ENCODE results near the gene NUDT12.
A peak's percentile ranks its signal among the peaks of the same experiment; 100 is the strongest.

Gene NUDT12

GRCh38 chr5:103562453-103563157, at the start of gene NUDT12:
Gene NUDT12, minus strand, starts transcription at chr5:103562789. Its CDS starts 2,541 bp downstream, at chr5:103560248.
- DNase-seq (ENCODE audit: low spot score) = peak; percentile 76

DNA sequence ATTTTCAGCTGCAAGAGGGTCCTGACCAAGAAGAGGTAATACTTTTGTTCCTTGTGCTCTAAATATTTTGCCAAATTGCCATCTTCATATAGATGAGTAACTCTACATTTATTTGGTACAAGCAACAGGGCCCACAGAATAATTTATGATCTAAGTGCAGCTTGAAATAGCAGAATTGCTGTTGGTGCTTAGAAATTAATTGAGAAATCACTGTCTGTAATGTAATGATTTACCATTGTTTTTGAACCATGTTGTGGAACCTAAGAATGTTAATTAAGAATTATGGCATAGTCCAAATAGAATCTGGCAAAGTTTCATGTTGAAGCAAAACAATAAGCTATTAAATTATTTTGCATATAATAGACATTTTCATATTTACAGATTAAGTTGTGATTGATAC, 44.8 kb upstream of the NUDT12 start:
- no peak for DNase-seq (ENCODE audit: low spot score)

DNA sequence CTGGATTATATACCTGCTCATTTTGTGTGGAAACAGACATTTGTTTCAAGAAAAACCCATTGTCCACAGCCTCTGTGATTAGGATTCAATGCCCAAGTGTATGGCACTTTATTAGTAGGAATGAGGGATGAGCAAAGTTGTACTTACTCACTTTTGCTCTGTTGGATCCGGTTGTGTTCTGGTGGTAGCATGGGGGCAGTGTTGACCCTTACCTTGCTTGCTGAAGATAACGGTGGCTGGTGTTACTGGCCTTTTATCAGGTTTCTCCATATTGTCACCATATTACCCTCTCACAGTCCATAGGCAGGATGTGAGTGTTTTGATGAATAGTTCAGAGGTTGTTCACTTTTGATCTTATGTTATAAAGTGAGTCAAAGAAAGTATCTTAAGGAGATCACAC, 42.7 kb upstream of the NUDT12 start:
- no peak for DNase-seq (ENCODE audit: low spot score)

GRCh38 chr5:103602438-103602837, 39.8 kb upstream of the NUDT12 start:
- DNase-seq (ENCODE audit: low spot score) = no peak

- DNase-seq (ENCODE audit: low spot score) = no peak
Observed at GRCh38 chr5:103601314-103601713, 38.7 kb upstream of the NUDT12 start.

DNA sequence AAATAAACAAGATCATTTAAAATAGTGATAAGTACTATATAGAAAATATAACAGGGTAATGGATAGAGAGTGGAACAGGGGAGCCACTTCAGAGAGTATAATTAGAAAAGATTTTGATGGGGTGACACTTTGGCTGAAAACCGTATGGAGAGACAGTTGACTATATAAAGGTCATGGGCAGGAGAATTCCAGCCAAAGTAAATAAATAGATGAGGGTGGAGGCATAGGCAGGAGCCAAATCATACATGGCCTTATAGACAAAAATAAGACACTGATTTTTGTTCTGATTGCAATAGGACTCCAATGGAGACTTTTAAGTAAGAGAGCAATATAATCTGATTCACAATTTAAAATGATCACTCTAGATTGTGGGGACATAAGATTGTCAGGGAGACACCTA, 37.5 kb upstream of the NUDT12 start:
- no peak for DNase-seq (ENCODE audit: low spot score)

DNA sequence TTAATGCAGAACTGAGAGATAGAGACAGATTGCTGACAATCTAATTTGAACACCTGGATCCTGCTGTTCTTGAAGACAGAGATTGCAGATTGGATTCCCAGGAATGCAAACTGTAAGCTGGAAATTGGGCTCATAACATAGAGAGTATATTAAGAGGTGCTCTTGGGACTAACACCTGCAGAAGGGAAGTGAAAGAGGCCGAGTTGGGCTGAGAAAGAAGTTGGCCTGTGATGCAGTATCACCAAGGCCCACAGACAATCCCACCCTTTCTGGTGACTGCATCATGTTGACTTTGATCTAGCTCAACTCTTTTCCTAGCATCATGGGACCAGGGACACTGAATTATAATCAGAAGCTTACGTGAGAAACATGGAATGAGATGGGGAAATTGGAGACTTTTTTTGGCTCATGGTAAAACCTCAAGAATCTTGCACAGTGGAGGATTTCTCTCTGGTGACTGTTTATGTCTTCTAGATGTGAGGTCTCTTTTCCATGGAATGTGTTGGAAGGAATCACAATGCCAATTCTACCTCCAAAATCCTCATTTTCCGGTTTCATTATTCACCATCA, 36.5 kb upstream of the NUDT12 start:
- DNase-seq (ENCODE audit: low spot score) = no peak

DNA sequence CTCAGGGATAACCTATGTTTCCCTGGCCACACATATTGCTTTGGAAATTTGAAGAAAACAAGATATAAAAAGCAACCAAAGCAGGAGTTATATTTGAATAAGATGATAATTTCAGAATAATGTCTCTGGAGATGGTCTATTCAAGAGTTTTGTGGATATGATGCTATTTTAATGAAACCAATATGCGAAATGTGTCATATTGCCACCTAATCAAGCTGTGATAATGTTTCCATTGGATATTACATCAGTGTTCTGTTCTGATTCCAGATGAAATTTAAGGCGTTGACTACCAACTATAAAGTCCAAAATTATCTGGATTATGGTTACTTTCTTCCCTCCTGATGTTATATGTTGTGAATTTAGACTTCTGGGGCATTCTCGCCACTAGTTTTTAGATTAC, 27.6 kb upstream of the NUDT12 start:
- no peak for DNase-seq (ENCODE audit: low spot score)

DNA sequence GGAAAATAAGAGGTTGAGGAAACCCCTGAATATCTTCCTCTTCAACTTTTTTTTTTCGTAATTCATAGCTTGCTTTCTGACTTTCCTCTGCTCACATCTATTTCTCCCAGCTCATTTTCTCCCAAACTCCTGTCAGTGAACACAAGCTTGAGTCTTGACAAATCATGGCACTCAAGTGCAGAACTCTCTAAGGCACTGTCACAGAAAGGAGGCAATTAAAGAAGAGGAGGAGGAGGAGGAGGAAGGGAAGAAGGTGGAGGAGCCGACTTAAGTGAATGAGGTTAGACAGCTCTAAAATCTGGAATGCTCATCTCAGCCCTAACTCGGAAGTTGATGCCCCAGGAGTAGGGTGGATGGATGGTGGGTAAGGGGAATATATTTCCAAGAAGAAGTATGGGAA, 27.2 kb upstream of the NUDT12 start:
- no peak for DNase-seq (ENCODE audit: low spot score)

- DNase-seq (ENCODE audit: low spot score) = no peak
Observed at GRCh38 chr5:103589357-103589756, 26.8 kb upstream of the NUDT12 start.

- DNase-seq (ENCODE audit: low spot score) = peak; percentile 71
Observed at GRCh38 chr5:103587185-103587748, 24.7 kb upstream of the NUDT12 start.

- peak; percentile 76 for DNase-seq (ENCODE audit: low spot score)
Observed at GRCh38 chr5:103582364-103582763, 19.8 kb upstream of the NUDT12 start.

DNA sequence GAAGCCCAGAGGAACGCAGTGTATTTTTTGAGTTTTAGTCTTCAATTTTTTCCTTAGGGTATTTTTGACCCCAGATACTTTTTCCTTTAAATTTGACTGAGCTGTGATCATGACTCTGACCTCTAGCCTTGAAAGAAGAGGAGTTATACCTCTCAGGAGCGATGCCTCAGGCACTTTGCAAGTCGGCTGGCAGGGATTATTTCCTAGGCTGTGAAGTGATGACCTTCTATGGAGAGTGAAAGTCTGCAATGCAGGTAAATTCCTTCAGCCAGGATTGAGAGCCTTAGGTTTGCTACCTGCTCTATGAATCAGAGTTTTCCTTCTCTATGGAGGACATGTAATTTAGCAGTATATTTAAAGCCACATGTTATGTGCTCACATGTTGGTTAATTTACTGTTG, 10.8 kb upstream of the NUDT12 start:
- no peak for DNase-seq (ENCODE audit: low spot score)

DNA sequence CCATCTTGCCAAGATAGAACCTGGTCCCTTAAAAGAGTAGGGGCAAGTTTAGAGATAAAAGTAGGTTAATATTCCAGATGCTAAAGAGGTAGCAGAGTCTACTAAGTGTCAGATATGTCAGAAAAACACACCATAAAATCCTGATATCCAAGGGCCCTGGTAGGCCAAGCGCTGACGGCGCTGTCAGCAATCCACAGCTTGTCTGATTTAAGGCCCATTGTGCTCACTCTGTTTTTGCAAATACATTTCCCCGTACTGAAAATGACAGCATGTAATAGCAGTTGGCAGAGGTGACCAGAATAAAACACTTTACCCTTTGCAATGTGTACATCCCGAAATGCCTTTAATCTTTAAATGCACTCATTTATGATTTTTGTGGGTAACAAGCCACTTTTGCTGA, 9.9 kb upstream of the NUDT12 start:
- DNase-seq (ENCODE audit: low spot score) = no peak

DNA sequence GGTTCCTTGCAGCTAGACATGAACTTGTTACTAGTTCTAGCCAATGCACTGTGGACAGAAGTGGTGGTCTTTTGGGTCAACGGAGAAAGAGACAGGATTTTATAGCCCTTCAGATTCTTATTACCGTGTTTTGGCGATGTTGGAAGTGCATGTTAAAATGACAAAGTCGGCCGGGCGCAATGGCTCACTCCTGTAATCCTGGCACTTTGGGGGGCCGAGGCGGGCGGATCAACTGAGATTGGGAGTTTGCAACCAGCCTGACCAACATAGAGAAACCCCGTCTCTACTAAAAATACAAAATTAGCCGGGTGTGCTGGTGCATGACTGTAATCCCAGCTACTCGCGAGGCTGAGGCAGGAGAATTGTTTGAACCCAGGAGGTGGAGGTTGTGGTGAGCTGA, 9.1 kb upstream of the NUDT12 start:
- no peak for DNase-seq (ENCODE audit: low spot score)

DNA sequence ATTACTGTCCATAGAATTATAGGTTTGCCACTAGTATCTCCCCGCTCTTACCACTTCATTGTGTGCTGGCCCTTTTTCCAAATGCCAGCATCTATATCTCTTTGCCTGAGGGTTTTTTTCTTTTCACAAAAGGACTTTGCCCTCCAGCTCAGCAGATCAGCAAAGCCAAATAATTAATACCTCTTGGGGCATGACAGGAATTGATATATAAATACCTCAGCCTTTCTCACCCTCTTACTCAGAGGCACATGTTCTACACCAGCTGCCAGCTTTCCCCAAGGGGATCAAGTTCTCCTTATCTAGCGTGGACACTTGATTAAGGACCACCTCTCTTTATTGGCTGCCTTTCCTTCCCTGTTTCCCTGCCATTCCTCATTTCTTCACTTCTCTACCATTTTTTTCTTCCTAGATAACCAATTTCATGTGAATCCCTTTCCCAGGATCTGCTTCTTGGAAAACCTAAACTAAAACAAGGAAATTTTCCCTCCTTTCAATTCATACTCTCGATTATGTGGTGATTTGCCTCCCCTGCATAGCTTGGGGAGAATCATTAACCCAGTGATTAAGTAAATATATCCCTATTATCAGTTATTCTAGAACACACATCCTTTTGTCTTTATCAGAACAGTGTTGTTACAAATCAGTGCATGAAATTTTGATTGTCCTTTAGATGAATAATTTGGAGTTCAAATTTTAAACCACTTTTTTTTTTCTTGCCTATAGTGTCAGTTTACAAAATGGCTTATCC, 6.9 kb upstream of the NUDT12 start:
- DNase-seq (ENCODE audit: low spot score) = no peak

- no peak for DNase-seq (ENCODE audit: low spot score)
Observed at GRCh38 chr5:103565719-103566118, 3.1 kb upstream of the NUDT12 start.

DNA sequence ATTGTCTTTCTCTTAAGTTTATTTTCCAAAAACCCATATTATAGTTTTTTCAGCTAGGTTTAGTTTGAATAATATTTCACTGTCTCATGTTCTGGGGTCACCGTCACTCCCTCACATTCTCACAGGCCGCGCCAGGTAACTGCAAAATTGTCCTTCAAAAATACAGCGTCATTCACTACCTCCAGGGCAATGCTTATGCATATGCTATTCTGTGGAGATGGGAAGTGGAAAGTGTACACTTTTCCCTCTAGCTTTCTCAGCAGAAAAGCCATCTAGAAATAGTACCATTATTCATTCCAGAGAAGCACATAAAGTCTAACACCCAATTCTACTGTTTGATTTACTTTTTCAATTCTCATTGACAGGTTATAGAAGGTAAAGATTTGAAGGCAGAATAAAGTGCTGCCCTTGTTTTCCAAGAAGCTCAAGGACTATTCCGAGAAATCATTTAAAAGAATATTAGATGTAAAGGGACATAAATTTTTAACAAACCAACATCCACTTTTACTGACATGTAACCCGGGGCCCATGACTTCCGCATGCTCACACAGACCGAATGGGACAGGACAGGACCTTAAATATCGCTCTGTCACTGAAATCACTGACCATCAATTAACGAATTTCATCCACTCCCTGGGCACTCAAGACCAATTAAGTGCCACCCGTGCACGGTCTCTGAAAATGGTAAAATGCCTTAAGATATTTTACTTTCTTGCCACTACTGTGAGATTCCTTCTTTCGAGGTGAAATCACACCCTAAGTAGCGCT, 720 bp downstream of the NUDT12 start:
- DNase-seq (ENCODE audit: low spot score) = peak; percentile 41

- no peak for DNase-seq (ENCODE audit: low spot score)
Observed at GRCh38 chr5:103560826-103561225, 1.8 kb downstream of the NUDT12 start.

DNA sequence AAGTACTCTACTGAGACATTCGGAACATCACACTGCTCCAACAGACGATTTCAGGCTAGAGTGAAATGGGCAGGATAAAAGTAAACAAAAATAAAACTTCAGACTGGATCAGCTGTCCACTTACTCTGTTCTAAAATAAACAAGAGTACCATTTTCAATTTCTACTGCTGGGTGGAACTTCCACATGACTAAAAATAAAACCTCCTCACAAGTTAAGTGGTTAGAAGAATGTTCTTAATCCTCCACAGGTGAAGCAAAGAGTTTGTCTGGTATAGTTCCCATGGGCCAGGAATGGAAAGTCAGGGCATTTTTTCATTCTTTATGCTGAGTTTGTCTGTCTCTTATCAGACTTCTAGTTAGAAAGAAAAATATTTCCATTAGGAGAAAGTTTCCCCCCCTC, 15.7 kb downstream of the NUDT12 start:
- DNase-seq (ENCODE audit: low spot score) = no peak

DNA sequence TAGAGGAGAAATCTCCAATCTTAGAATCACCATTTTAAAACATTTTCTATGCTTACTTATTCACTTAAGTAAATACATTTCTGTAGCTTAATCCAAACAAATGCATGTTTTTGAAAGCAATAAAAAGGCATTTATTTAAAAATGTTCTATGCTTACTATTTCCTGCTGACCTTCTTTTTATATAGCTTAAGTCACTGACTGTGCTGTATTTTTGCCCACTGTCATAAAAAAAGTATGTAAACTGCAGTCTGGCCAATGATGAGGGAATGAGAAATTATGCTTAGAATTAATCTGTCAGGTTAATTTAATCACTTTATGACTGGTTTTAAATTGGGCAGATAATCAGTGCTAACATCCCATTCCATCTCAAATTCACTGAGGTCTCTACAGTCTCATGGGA, 20.1 kb downstream of the NUDT12 start:
- no peak for DNase-seq (ENCODE audit: low spot score)

GRCh38 chr5:103541569-103541968, 21.0 kb downstream of the NUDT12 start:
- no peak for DNase-seq (ENCODE audit: low spot score)
